Urothelium cell line (cell line): ENCODE measurements around the gene HAP1.
A peak's percentile ranks its signal among the peaks of the same experiment; 100 is the strongest.
"Not testable (repeated sequence)": the region's sequence is repeated elsewhere in the genome, so short reads cannot be mapped to it uniquely, and the experiment has no call there.

Experiments
- DNase-seq: peaks from one replicate; pipeline ENCODE4 v3.0.0; 2011; ENCODE audit warnings: low spot score, mixed read lengths
- FAIRE-seq: peaks from 2 replicates; lab custom pipeline; 2011; peaks lifted over from hg19 to GRCh38; lab: Jason Lieb, UNC

Gene HAP1

GRCh38 chr17:41728056-41728455, 6.4 kb downstream of the HAP1 start:
- FAIRE-seq (no peak), DNase-seq (no peak)

- FAIRE-seq (peak; percentile 77), DNase-seq (no peak)
These were observed 9.3 kb downstream of the HAP1 start for GRCh38 chr17:41725134-41725533.

GRCh38 chr17:41724476-41725050, 9.9 kb downstream of the HAP1 start:
- FAIRE-seq: no peak
- no peak for DNase-seq

GRCh38 chr17:41723801-41724475, 10.5 kb downstream of the HAP1 start:
- DNase-seq: no peak
- FAIRE-seq: no peak

- FAIRE-seq (no peak), DNase-seq (no peak)
These were observed 12.2 kb downstream of the HAP1 start for GRCh38 chr17:41722231-41722630.

- no peak for DNase-seq
- no peak for FAIRE-seq
These were observed 16.2 kb downstream of the HAP1 start for GRCh38 chr17:41718287-41718645.

GRCh38 chr17:41717408-41718286, 16.8 kb downstream of the HAP1 start:
- no peak for FAIRE-seq
- peak; percentile 66 for DNase-seq

GRCh38 chr17:41711669-41712400, 22.6 kb downstream of the HAP1 start, which contains the start of gene GAST:
TSS of gene GAST (plus strand) at chr17:41712331. CDS start at chr17:41715437, 3,106 bp downstream.
- no peak for DNase-seq
- FAIRE-seq: no peak

- FAIRE-seq: peak; percentile 89
These were observed 23.9 kb downstream of the HAP1 start for GRCh38 chr17:41710472-41711090.

GRCh38 chr17:41707803-41708669, 26.4 kb downstream of the HAP1 start:
- FAIRE-seq: no peak
- no peak for DNase-seq

More at GRCh38 chr17:41710472-41711090, 23.9 kb downstream of the HAP1 start:
- DNase-seq: peak; percentile 50

GRCh38 chr17:41705271-41705991, 29.0 kb downstream of the HAP1 start:
- DNase-seq (peak; percentile 36), FAIRE-seq (no peak)

GRCh38 chr17:41702712-41703111, 31.7 kb downstream of the HAP1 start:
- FAIRE-seq (no peak), DNase-seq (no peak)

- FAIRE-seq, DNase-seq: not testable (repeated sequence)
These were observed 33.6 kb downstream of the HAP1 start for GRCh38 chr17:41700843-41701242.

GRCh38 chr17:41697122-41697962, 37.1 kb downstream of the HAP1 start:
- no peak for FAIRE-seq

GRCh38 chr17:41695954-41696757, 38.3 kb downstream of the HAP1 start:
- FAIRE-seq: no peak

More at GRCh38 chr17:41697122-41697962, 37.1 kb downstream of the HAP1 start:
- no peak for DNase-seq

GRCh38 chr17:41695134-41695661, 39.2 kb downstream of the HAP1 start:
- FAIRE-seq (no peak), DNase-seq (no peak)

More at GRCh38 chr17:41695954-41696757, 38.3 kb downstream of the HAP1 start:
- DNase-seq: peak; percentile 74
